ENCODE measurements around the gene MS4A4E. TPM values are rescaled to one million over a fixed set of nuclear protein-coding genes. Genes with fewer than 3 reads are reported as not detected.

MS4A4E gene
- total RNA-seq, 1 experiment from 2014 or later, result not detected

GRCh38 chr11:60214386-60214785 lies 28.6 kb downstream of the MS4A4E start:
- H3K4me2 ChIP-seq, result no peak overlapping the region

DNA sequence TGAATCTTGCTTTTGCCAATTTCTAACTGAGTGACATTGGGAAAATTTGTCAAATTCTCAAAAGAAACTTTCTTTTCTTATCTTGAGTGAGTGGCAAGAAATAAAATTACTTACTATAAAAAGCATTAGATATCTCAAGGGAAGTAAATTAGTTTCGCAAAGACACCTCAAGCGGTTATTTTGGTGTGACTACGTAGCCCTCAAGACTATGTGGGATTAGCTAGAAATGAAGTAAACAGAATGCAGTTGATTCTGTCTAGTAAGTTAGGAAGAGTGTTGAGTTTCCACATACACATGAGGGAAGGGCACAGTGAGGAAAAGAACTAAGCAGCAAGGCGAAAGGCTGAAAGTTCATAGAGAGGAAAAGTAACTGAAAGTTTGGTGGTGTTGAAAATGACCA lies 31.7 kb downstream of the MS4A4E start:
- Histone ChIP-seq H3K9me2 (ENCODE audit: insufficient read depth) (0 out of 2 replicates have a peak, but pooled peaks cover 4% of the 10 kb centered on the region), H3K27me3 (ENCODE audit: insufficient read depth, low read depth) (no peaks in the 10 kb centered on the region), H3K27ac (no peak overlapping the region), H3K79me2 (ENCODE audit: low read depth) (no peaks in the 10 kb centered on the region), H4K20me1 (ENCODE audit: insufficient read depth) (no peaks in the 10 kb centered on the region), H2AFZ (no peak overlapping the region), H3K4me1 (replicated peaks; ENCODE audit: insufficient read depth) (no peaks in the 10 kb centered on the region), H3K4me3 (no peak overlapping the region), H3K9me3 (ENCODE audit: insufficient read depth, low read depth) (no peaks in the 10 kb centered on the region), H3K36me3 (ENCODE audit: low read depth) (no peaks in the 10 kb centered on the region), H3F3A (ENCODE audit: insufficient read depth, low read depth) (no peaks in the 10 kb centered on the region), H3K4me2 (no peak overlapping the region)
- no peak for DNase-seq
- POLR2A ChIA-PET (ENCODE audit: unreplicated experiment), result no interaction called here
- intact Hi-C loops (cut with micrococcal nuclease; ENCODE audit: unreplicated experiment), result no loop called here
- TF ChIP-seq, protein P1, sequence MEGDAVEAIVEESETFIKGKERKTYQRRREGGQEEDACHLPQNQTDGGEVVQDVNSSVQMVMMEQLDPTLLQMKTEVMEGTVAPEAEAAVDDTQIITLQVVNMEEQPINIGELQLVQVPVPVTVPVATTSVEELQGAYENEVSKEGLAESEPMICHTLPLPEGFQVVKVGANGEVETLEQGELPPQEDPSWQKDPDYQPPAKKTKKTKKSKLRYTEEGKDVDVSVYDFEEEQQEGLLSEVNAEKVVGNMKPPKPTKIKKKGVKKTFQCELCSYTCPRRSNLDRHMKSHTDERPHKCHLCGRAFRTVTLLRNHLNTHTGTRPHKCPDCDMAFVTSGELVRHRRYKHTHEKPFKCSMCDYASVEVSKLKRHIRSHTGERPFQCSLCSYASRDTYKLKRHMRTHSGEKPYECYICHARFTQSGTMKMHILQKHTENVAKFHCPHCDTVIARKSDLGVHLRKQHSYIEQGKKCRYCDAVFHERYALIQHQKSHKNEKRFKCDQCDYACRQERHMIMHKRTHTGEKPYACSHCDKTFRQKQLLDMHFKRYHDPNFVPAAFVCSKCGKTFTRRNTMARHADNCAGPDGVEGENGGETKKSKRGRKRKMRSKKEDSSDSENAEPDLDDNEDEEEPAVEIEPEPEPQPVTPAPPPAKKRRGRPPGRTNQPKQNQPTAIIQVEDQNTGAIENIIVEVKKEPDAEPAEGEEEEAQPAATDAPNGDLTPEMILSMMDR (conservative IDR thresholded peaks at IDR 0.05), result no peak
- no peak for TF ChIP-seq EZH2 (IDR thresholded peaks at IDR 0.05; ENCODE audit: low read depth)
- CTCF ChIA-PET, result no interaction called here
- BruUV-seq (replicated peaks), result no TSS peak

More at GRCh38 chr11:60214386-60214785, 28.6 kb downstream of the MS4A4E start:
- no peak for DNase-seq
- H3K4me1 ChIP-seq (replicated peaks; ENCODE audit: insufficient read depth), result no peaks in the 10 kb centered on the region
- H3K27me3 ChIP-seq (ENCODE audit: insufficient read depth, low read depth), result peaks cover 15% of the 10 kb centered on the region; the same call in 1 of the 2 replicates
- H4K20me1 ChIP-seq (ENCODE audit: insufficient read depth), result no peaks in the 10 kb centered on the region
- H3K79me2 ChIP-seq (ENCODE audit: low read depth), result no peaks in the 10 kb centered on the region
- H3K9me2 ChIP-seq (ENCODE audit: insufficient read depth), result 0 out of 2 replicates have a peak, but pooled peaks cover 4% of the 10 kb centered on the region
- ChIA-PET CTCF (interaction anchor here (0.6 kb wide), 1 partner anchor 318 kb away, joined by 3 read pairs; no protein-coding TSS in a partner anchor), POLR2A (ENCODE audit: unreplicated experiment) (no interaction called here)
- no peaks in the 10 kb centered on the region for H3K9me3 ChIP-seq (ENCODE audit: insufficient read depth, low read depth)
- H2AFZ ChIP-seq, result no peak overlapping the region
- intact Hi-C loops (cut with micrococcal nuclease; ENCODE audit: unreplicated experiment), result no loop called here
- BruUV-seq (replicated peaks), result no TSS peak
- no peak overlapping the region for H3K4me3 ChIP-seq
- H3K27ac ChIP-seq, result no peak overlapping the region
- TF ChIP-seq, protein P1 (conservative IDR thresholded peaks at IDR 0.05), result no peak
- no peak for TF ChIP-seq EZH2 (IDR thresholded peaks at IDR 0.05; ENCODE audit: low read depth)
- no peaks in the 10 kb centered on the region for H3F3A ChIP-seq (ENCODE audit: insufficient read depth, low read depth)
- H3K36me3 ChIP-seq (ENCODE audit: low read depth), result no peaks in the 10 kb centered on the region

DNA sequence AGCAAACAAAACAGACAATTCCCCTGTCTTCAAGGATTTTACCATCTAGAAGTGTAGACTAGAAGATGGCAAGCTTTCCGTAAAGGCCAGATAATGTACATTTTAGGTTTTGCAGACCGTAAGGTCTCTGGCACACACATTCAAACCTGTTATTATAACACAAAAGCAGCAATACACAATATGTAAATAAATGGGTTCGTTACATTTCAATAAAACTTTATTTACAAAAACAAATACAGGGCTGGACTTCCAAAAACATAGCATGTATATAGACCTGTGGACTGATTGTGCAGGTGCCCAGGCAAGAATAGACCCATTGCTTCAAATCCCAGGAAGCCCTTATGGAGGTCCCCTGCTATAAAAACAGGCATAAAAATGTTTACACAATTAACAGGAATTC lies 33.0 kb downstream of the MS4A4E start:
- Histone ChIP-seq H4K20me1 (ENCODE audit: insufficient read depth) (no peaks in the 10 kb centered on the region), H3K4me2 (no peak overlapping the region), H3K36me3 (ENCODE audit: low read depth) (no peaks in the 10 kb centered on the region), H3K79me2 (ENCODE audit: low read depth) (no peaks in the 10 kb centered on the region), H3F3A (ENCODE audit: insufficient read depth, low read depth) (no peaks in the 10 kb centered on the region), H3K4me1 (replicated peaks; ENCODE audit: insufficient read depth) (no peaks in the 10 kb centered on the region), H3K9me3 (ENCODE audit: insufficient read depth, low read depth) (no peaks in the 10 kb centered on the region), H3K27me3 (ENCODE audit: insufficient read depth, low read depth) (no peaks in the 10 kb centered on the region; the same call in 1 of the 2 replicates), H3K27ac (no peak overlapping the region), H2AFZ (no peak overlapping the region), H3K4me3 (no peak overlapping the region), H3K9me2 (ENCODE audit: insufficient read depth) (no peaks in the 10 kb centered on the region)
- POLR2A ChIA-PET (ENCODE audit: unreplicated experiment), result interaction anchor here (0.6 kb wide), 1 partner anchor 186 kb away, joined by 6 read pairs; no protein-coding TSS in a partner anchor
- BruUV-seq (replicated peaks), result no TSS peak
- CTCF ChIA-PET, result no interaction called here
- TF ChIP-seq EZH2 (IDR thresholded peaks at IDR 0.05; ENCODE audit: low read depth), result no peak
- TF ChIP-seq, protein P1 (conservative IDR thresholded peaks at IDR 0.05), result no peak
- no peak for DNase-seq
- intact Hi-C loops (cut with micrococcal nuclease; ENCODE audit: unreplicated experiment), result no loop called here

Data from PC-9 (cell line).